WERI-Rb-1 (cell line): ENCODE results near the gene PEPD.

Experiments used
- DNase-seq: peaks from one replicate; pipeline ENCODE4 v3.0.0-alpha.2; 2020
- H3K27ac ChIP-seq: fragments of 250-450 bp; sonication (Bioruptor Pico); 2 replicates; pipeline ENCODE4 v1.5.1; 2020; ENCODE audit warnings: mild to moderate bottlenecking, moderate library complexity
- H3K27me3 ChIP-seq: fragments of 250-450 bp; sonication (Bioruptor Pico); 2 replicates; pipeline ENCODE4 v1.5.1; 2021; ENCODE audit warnings: mild to moderate bottlenecking, low read depth, moderate library complexity; ENCODE audit not compliant: insufficient read depth, severe bottlenecking
- H3K36me3 ChIP-seq: fragments of 250-450 bp; sonication (Bioruptor Pico); 2 replicates; pipeline ENCODE4 v1.5.1; 2020; ENCODE audit warnings: mild to moderate bottlenecking, moderate library complexity
- H3K4me3 ChIP-seq: 2 replicates; pipeline ENCODE4 v1.5.1; 2011; ENCODE audit warnings: low read depth, mild to moderate bottlenecking, control low read depth, low read length
- H3K9me3 ChIP-seq: fragments of 250-450 bp; sonication (Bioruptor Pico); 2 replicates; pipeline ENCODE4 v1.5.1; 2021; ENCODE audit warnings: mild to moderate bottlenecking, moderate library complexity; ENCODE audit not compliant: severe bottlenecking
- CTCF ChIP-seq: IDR thresholded peaks from 2 replicates; pipeline ENCODE4 v1.5.1; 2011; ENCODE audit warnings: low read depth, mild to moderate bottlenecking, control low read depth, inconsistent platforms, low read length

The PEPD gene

DNA sequence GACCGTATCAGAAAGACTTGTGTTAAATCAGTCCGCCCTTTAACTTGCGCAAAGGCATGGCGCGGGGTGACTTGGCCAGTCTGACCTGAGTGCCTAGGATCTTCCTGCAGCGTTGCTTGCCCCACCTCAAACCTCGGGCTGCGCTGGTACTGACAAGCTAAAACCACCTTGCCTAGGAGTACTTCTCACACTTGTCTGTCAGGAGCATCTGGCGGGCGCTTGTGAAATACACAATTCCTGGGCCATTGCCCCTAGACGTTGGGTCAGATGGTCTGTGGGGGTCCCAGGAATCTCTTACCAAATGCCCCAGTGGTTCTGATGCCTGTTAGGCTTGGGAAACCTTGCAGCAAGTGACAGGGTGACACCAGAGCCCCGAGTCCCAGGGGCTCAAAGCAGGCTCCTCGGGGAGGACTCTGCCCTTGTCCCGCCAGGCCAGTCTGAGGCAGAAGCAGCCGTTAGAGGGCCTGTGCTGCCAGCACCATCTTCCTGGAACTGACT is 135.2 kb downstream of the PEPD start:
- Histone ChIP-seq H3K36me3 (peaks cover 18% of the 10 kb centered on the region), H3K27ac (no peak overlapping the region), H3K9me3 (no peaks in the 10 kb centered on the region), H3K27me3 (no peaks in the 10 kb centered on the region), H3K4me3 (no peak overlapping the region)
- TF ChIP-seq CTCF: no peak
- no peak for DNase-seq

DNA sequence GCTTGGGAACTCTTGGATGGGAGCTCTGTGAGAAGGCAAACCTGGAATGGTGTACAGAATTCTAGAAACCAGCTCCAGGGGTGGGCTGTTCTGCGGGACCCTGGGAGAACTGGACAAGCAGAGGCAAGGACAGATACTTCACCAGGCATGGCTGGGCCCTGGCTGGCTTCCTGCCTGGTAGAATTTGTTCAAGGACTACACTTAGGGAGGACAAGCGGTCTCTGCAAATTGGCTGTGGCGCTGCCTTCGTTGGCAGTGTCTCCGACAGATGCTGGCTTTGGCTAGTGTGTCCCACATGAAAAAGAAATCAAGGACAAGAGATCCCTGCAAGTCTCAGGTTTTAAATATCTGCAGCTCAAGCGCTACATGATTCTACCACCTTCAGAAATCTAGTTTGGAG is 135.6 kb downstream of the PEPD start:
- no peak for DNase-seq
- Histone ChIP-seq H3K36me3 (peaks cover 21% of the 10 kb centered on the region), H3K27me3 (no peaks in the 10 kb centered on the region), H3K27ac (no peak overlapping the region), H3K4me3 (no peak overlapping the region), H3K9me3 (no peaks in the 10 kb centered on the region)
- no peak for TF ChIP-seq CTCF

GRCh38 chr19:33384983-33385382 is 136.6 kb downstream of the PEPD start:
- no peak overlapping the region for H3K4me3 ChIP-seq
- no peak for TF ChIP-seq CTCF
- H3K27ac ChIP-seq: no peak overlapping the region
- H3K27me3 ChIP-seq: no peaks in the 10 kb centered on the region
- no peaks in the 10 kb centered on the region for H3K9me3 ChIP-seq
- peaks cover 29% of the 10 kb centered on the region for H3K36me3 ChIP-seq
- no peak for DNase-seq

DNA sequence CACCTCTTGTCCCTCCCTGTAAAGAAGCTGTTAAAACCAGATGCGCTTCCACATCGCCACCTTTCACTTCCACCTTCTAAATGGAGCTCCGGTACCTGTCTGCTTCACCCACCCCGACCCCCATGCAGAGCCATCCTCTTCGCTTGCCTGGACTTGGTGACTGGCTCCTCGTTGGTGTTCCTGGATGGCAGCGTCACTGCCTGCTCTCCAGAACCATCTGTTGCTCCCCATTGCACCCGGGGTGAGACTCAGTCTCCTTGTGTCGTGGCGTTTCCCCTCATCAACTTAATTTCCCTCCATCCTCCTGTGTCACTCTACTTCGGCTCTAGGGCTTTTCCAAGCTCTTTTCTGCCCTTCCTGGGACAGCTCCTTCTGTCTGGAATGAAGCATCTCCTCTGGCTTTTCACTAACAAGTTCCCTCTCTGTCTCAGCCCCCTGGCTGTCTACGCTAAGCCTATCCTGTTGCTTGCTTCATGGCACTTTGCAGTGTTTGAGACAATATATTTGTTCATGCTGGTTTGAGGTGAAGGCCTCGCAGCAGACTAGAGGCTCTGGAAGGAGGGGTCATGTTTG is 137.8 kb downstream of the PEPD start:
- DNase-seq: no peak
- Histone ChIP-seq H3K9me3 (no peaks in the 10 kb centered on the region), H3K36me3 (peaks cover 41% of the 10 kb centered on the region), H3K27me3 (no peaks in the 10 kb centered on the region), H3K27ac (no peak overlapping the region), H3K4me3 (no peak overlapping the region)
- TF ChIP-seq CTCF: no peak

- Histone ChIP-seq H3K9me3 (no peaks in the 10 kb centered on the region), H3K27me3 (no peaks in the 10 kb centered on the region), H3K36me3 (peaks cover 43% of the 10 kb centered on the region), H3K4me3 (no peak overlapping the region), H3K27ac (no peak overlapping the region)
- no peak for DNase-seq
- TF ChIP-seq CTCF: no peak
These were observed 138.6 kb downstream of the PEPD start for GRCh38 chr19:33382982-33383381.

DNA sequence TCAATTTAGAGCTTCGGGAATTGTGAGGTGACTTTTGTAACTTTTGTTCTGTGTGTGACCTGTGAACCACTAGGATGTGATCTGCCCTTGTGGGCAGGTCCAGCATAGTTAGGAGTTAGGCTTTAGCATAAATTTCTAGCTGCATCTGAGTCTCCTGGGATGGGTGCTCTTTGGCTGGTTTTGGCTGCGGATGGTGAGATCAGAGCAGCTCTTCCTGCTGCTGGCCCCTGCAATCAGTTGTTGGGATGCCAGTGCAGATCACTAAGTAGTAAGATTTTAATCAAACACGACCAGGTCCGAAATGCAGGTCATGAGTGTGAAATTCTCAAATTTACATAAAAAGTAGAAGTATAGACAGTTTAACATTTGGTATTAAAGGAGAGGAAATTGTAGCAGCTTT is 139.6 kb downstream of the PEPD start:
- Histone ChIP-seq H3K9me3 (no peaks in the 10 kb centered on the region), H3K4me3 (no peak overlapping the region), H3K27me3 (no peaks in the 10 kb centered on the region), H3K27ac (no peak overlapping the region), H3K36me3 (peaks cover 40% of the 10 kb centered on the region)
- no peak for TF ChIP-seq CTCF
- DNase-seq: no peak
